HG03045 (cell line): ENCODE measurements around the gene IGSF10.

Source experiments
- ATAC-seq: cut with Tn5 transposase; IDR thresholded peaks from one replicate; pipeline ENCODE4 v1.9.1; 2021; ENCODE audit warnings: mild to moderate bottlenecking, moderate library complexity; ENCODE audit not compliant: unreplicated experiment

Gene IGSF10

GRCh38 chr3:151425627-151426340, 35.1 kb downstream of the IGSF10 start:
- no peak for ATAC-seq

- ATAC-seq, result no peak
These were observed 37.8 kb downstream of the IGSF10 start for GRCh38 chr3:151423091-151423490.

GRCh38 chr3:151421938-151422337, 38.9 kb downstream of the IGSF10 start:
- no peak for ATAC-seq

- ATAC-seq, result no peak
These were observed 41.1 kb downstream of the IGSF10 start for GRCh38 chr3:151419806-151420205.

GRCh38 chr3:151415289-151415688, 45.6 kb downstream of the IGSF10 start:
- no peak for ATAC-seq

- ATAC-seq, result no peak
These were observed 47.9 kb downstream of the IGSF10 start for GRCh38 chr3:151412989-151413388.
